ENCODE measurements around the gene CDHR1.
A peak's percentile ranks its signal among the peaks of the same experiment; 100 is the strongest.

CDHR1 gene

DNA sequence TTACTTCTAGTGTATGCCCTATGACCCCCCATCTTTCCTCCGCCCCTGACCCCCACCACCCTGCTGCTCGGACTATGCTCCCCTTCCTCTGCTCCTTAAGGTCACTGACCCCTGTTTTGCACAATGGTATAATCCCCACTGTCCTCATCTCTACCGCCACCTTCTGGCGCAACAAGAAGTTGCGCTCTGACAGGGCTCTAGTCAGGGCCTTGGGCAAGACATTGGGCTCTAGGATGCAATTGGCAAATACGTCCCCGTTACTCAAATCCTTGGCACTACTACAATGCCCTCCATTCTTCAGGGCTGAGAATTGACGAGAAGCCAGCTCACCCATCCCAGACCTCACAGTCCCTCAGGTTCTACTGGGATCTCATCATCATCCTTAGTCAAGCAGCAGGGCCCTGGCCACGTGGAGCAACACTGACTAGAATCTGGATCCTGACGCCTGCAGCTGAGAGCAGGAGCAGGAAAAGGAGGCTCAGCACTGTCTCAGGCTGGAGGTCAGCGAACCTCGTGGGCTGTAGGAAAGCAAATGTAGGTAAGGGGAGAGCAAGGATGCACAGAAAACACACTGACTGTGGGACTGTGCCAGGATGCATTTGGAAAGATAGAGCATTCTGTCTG lies 20.4 kb downstream of the CDHR1 start:
- in situ Hi-C loops (cut with HindIII; ENCODE audit: low pct_ligation_motif_present, low pct_unique_long_range_greater_than_20kb, low sequenced_read_pairs): no loop called here
- DNase-seq: peak; percentile 45

DNA sequence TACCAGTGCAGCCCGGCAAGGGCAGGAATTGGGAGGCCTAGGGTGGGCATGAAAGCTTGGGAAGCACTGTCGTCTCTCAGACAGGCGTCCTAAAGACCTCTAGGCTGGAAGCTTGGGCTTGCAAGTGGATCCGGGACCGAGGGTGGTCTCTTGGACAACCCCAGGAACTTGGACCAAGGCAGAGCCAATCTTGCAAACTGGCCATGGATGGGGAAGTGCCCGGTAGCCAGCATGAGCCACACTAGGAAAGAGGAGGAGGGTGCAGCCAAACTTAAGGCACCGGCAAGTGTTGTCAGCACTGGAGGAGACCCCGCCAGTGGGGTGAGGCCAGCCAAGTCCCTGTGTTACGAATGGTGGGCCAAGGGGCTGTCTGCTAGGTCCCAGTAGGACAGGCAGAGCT lies 22.5 kb downstream of the CDHR1 start:
- DNase-seq: no peak
- in situ Hi-C loops (cut with HindIII; ENCODE audit: low pct_ligation_motif_present, low pct_unique_long_range_greater_than_20kb, low sequenced_read_pairs): no loop called here

DNA sequence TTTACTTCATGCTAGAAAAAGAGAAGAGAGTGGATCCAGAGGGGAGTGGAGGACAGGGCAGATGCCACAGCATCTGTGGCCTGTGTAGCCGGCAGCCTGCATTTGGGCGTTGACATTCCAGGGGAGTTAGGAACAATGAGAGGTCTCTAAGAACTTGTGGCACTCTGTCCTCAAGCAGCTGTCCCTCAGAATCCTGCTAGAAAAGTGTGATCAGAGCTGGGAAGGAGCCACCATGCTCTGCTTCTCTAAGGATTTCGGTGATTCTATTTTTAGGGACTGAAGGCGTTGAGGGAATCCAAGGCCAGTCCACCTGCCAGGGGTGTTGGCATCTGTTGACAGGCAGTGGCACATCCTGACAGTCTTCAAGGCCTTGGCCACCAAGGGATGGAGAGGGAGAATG lies 23.4 kb downstream of the CDHR1 start:
- in situ Hi-C loops (cut with HindIII; ENCODE audit: low pct_ligation_motif_present, low pct_unique_long_range_greater_than_20kb, low sequenced_read_pairs): no loop called here
- no peak for DNase-seq

DNA sequence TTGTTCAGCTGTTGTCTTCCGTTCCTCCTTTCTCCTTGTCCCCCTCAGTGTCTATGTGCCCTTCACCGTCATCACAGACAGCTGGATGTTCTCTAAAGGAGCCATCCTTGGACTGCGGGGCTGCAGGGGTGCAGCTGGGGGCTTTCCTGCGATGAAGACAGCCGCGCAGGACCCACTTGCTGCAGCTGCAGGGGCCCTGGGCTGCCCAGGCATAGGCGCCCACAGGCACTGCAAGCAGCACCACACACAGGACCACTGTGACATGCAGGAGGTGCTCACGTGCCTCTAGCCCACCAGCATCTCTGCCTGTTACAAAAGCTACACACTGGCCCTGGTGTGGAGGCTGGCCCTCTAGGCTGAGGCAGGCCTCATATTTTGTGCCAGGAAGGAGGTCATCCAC lies 27.6 kb downstream of the CDHR1 start:
- DNase-seq: no peak
- in situ Hi-C loops (cut with HindIII; ENCODE audit: low pct_ligation_motif_present, low pct_unique_long_range_greater_than_20kb, low sequenced_read_pairs): no loop called here

DNA sequence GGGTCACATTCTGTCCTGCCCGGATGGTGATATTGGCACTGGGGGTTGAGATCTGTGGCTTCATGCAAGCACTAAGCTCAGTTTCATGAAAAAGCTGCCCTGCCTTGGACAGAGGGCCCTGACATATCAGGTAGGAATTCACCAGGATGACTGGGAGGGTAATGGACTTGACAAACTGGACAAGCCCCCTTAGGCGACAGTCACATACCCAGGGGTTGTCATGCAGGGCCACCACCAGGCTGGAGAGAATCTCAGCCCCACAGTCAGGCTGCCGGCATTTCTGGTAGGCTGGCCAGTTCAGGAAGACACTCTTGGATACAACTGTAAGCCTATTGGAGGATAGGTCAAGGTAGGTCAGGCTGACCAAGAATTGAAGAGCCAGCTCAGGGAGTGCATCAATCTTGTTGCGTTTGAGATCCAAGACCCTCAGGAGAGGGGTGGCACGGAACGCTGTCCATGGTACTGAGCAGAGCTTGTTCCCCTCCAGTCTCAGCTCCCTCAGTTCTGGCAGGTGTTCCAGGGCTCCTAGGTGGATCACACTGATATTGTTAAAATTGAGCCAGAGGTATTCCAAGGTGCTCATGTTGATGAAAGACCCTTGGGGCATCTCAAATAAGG lies 30.2 kb downstream of the CDHR1 start:
- peak; percentile 13 for DNase-seq
- in situ Hi-C loops (cut with HindIII; ENCODE audit: low pct_ligation_motif_present, low pct_unique_long_range_greater_than_20kb, low sequenced_read_pairs): no loop called here

DNA sequence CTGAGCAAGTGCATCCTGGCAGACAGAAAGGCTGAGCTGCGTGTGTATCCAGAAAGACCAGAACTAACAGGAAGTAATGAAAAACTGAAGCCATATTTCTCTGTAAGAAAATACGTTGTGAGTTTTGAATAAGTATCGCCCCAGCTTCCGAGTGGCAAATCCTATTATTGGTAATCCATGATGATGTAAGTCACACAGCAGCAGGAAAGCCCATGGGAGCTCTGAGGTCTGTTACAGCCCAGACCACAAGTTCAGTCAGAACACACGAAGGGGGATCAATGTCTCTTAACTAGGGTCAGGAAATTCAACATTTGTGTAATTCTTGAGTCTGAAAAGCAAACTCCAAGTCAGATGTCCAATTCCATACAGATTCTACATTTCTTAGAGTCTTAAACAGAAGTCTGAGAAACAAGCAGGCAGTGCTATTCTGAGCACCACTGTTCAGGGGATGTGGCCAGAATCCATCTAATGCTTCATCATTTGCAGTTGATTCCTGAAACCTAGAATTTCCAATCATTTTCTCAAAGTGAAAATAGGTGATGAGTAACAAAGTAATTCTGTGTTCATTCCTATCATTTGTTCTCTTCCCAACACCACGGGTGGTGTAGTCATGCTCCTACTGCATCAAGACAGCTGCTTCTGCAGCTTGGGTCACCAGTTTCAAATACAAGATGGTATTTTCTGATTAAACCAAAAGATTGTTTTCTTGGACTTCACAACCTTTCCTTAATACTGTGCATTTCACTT lies 31.3 kb downstream of the CDHR1 start, which contains the start of gene LRIT2:
TSS of gene LRIT2 (minus strand) at position 118 of the 747 bp plus-strand sequence. CDS start at position 94, 24 bp downstream.
- DNase-seq: no peak
- in situ Hi-C loops (cut with HindIII; ENCODE audit: low pct_ligation_motif_present, low pct_unique_long_range_greater_than_20kb, low sequenced_read_pairs): no loop called here

DNA sequence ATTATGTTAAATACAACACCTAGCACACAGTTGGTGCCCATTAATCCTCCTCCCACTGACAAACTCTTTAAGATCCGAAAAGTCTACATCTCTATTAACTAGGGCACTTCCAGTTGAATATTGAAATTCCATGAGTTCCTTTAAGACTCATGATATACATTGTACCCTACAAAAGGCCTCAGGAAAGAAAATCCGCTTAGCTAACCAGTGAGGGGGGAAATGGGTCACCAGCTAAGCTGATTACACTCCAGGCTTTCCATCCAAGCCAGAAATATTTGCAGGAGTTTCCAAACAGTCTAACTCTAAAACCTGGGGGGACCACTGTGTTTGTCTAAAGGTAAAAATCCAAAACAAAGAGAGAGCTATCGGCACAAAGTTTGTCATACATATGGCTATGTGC lies 32.3 kb downstream of the CDHR1 start:
- in situ Hi-C loops (cut with HindIII; ENCODE audit: low pct_ligation_motif_present, low pct_unique_long_range_greater_than_20kb, low sequenced_read_pairs): no loop called here

DNA sequence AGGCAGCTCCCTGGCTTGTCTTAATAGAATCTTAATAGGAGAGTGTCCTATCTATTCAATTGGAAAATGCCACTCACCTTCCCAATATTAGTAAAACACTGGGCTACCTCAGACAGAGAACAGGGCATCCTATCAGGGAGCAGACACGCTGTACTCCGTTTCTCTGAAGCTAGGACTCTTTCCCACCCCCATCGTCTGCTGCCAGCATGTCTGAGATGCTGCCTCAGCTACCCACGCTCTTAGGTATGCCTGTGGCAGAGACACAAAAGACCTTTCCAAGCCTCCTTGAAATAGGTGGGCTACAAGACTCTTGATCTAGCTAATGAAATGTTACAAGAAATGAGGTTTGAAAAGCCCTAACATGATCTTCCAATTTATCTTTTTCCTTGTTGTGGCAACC lies 33.5 kb downstream of the CDHR1 start:
- DNase-seq: no peak
- in situ Hi-C loops (cut with HindIII; ENCODE audit: low pct_ligation_motif_present, low pct_unique_long_range_greater_than_20kb, low sequenced_read_pairs): no loop called here

More for the DNA sequence above, 32.3 kb downstream of the CDHR1 start:
- DNase-seq: no peak

DNA sequence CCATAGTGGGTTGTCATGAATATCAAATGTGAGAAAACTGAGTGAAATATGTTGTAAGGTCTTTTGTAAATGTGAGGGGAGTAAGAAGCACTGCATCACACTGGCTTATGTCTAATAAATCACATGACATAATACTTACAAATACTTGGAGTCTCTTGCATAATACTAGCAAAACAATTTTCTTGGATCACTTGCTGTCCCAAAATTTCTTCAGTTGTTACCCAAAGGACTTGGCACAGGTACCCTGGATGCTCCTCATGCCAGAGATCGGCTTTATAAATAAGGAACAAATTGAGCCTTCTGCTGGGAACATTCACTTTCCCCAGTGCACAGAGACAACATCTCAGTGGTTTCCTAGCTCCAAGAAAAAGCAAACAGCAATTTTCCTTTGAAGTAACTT lies 36.0 kb downstream of the CDHR1 start:
- in situ Hi-C loops (cut with HindIII; ENCODE audit: low pct_ligation_motif_present, low pct_unique_long_range_greater_than_20kb, low sequenced_read_pairs): no loop called here
- no peak for DNase-seq

DNA sequence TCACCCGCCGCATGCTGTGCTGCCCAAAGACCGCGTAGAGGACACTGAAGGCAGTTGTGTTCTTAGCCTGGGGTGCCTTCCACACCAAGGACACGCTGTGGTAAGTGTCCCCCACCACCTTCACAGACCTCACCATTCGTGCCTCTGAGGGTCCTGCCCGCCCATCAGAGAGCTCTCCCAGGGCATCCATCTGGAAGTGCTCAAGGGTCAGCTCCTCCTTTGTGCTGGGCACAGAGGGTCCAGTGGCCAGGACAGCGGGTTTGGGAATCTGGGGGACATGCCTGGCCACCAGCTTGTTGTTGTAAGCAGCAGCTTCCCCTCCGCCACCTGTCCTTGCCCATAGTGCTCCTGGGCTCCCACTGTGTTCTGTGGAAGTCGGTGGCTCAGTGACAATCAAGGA lies 38.0 kb downstream of the CDHR1 start:
- no peak for DNase-seq
- in situ Hi-C loops (cut with HindIII; ENCODE audit: low pct_ligation_motif_present, low pct_unique_long_range_greater_than_20kb, low sequenced_read_pairs): no loop called here

DNA sequence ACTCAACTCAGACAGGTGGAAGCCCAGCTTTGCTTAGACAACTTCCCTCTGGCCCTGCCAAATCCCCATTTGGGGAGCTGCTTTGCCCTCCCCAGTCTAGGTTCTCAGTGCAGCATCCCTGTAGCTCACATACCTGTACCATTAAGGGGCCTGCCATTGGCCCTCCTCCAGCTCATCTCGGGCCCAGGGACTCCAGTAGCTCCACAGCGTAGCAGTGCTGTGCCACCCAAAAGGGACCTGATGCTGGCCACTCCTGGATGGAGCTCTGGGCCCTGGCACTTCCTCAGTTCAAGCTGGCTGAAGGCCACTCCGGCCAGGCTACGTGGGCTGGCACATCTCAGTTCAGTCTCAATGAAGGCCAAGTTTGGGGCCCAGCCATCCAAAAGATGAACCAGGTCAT lies 39.6 kb downstream of the CDHR1 start:
- no peak for DNase-seq
- in situ Hi-C loops (cut with HindIII; ENCODE audit: low pct_ligation_motif_present, low pct_unique_long_range_greater_than_20kb, low sequenced_read_pairs): no loop called here

DNA sequence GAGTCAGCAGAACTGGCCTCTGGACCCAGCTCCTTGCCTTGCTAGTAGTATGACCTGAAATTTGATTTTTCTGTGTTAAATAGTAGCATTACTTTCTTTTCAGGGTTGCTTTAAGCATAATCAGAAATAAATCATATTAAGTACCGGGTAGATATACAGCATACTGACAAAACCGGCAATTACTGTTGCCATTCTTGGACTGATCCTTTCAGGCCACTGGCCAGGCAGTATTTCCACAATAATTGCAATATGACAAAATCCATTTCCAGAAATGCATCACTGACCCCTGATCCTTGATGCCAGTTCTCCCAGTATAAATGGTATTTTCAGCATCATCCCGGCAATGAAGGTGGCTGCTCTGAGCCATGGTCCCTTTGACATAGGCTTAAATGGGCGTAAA lies 40.1 kb downstream of the CDHR1 start:
- in situ Hi-C loops (cut with HindIII; ENCODE audit: low pct_ligation_motif_present, low pct_unique_long_range_greater_than_20kb, low sequenced_read_pairs): no loop called here
- DNase-seq: no peak

DNA sequence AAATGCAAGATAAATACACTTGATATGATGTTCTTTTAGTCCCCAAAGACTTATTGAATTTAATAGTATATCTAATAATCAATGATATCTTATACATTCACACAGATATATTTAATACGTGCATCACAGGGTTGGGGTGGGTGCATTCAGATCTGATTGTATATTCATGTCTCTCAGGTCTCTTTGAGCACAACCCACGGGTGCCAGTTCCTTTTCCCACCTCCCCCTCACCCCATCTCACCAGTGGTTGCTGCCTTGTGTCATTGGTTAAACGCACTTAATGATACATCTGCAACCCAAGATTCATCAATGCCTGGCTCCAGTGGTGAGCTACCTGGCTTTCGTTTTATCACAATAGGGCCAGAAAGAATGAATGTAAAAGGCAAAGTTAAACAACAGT lies 40.8 kb downstream of the CDHR1 start:
- no peak for DNase-seq
- in situ Hi-C loops (cut with HindIII; ENCODE audit: low pct_ligation_motif_present, low pct_unique_long_range_greater_than_20kb, low sequenced_read_pairs): no loop called here

DNA sequence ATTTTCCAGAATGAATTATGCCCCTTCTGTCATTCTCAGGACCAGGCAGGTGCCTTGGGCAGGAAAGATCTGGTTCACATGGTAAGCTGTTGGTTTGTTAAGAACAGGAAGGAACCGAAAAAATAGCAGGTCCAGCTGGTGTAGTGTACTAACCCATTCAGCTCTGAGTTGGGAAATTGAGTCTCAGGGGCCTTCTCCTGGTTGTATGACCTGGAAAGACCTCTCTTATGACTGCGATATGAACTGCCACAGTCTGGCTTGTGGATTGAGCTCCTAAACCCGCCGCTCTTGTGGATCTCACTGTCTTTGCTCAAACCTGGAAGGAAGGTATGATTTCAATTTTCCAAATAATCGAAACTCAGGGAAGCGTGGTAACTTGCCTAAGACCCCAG lies 42.5 kb downstream of the CDHR1 start:
- DNase-seq: no peak
- in situ Hi-C loops (cut with HindIII; ENCODE audit: low pct_ligation_motif_present, low pct_unique_long_range_greater_than_20kb, low sequenced_read_pairs): no loop called here

DNA sequence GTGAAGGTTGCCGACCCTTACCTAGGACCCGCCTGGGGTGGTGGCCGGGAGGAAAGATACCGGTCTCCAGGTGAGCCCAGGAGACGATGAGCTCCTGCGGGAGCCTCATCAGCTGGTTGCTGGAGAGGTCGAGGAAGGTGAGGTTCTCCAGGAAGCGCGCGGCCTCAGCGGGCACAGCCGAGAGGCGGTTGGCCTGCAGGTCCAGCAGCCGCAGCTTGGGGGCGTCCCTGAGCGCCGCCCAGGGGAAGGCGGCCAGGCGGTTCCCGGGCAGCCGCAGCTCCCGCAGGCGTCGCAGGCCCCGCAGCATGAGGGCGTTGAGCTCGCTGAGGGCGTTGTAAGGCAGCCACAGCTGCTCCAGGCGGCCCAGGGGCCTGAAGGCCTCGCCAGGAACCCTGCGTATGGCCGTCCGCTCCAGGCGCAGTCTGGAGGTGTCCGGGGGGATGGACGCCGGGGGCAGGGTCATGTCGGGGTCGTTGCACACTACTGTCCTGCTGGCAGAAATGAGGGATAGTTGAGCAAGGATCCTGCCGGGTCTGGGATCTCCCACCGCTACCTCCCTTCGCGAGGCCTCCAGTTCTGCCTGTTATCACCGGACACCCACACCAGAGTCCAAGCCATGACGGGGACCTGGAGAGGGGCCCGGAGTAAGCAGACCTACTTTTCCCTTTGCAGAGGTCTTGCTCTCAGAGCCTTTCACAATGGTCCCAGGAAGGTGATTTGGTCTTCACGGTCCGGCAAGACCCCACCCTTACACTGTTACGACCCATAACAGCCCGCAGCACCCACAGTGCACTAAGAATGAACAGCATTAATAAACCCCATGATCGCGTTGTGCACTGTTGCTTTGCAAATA lies 43.1 kb downstream of the CDHR1 start:
- in situ Hi-C loops (cut with HindIII; ENCODE audit: low pct_ligation_motif_present, low pct_unique_long_range_greater_than_20kb, low sequenced_read_pairs): no loop called here
- DNase-seq: no peak

DNA sequence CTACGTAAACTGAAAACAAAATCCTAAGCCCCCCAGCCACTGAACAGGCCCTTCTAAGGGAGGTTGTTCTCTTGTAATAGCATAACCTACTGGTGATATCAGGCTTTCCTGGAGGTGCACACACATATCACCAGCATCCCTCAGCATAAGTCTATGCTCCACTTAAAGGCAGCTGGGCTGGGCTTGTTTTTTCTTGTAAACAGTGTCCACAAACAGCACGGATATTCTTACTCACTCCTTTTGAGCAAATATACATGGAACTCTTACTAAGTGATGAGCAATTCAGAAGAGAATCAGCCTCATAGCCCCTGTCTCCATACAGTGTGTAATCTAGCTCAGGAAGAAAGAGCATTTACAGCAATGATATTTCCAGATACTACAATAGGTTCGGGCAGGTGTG lies 44.6 kb downstream of the CDHR1 start:
- in situ Hi-C loops (cut with HindIII; ENCODE audit: low pct_ligation_motif_present, low pct_unique_long_range_greater_than_20kb, low sequenced_read_pairs): no loop called here
- DNase-seq: no peak

DNA sequence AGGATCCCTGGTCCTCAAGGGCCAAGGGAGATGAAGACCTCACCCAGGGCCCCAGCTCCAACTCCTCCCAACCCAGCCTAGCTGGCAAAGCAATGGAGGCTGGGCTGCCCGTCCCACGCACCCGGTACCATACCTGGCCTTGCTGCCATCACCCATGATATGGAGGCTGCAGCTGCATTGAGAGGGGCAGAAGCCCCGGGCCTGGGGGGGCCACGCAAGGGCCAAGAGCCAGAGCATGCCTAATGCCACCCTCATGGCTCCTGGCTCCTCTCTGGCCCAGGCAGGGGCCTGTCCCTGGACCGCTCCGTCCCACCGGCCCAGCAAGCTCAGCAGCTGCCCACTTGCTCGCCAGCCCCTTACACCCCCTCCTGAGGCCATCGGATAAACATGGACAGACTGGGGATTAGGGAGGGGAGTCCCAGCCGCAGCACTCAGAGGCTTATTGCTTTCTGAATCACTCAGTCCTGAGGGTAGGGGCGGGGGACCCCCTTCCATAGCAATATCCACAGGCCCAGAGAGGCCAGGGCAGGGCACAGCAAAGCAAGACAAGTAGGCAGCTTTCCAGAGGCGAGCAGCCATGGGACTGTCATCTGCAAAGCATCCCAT lies 47.0 kb downstream of the CDHR1 start, which contains the start of gene LRIT1:
TSS of gene LRIT1 (minus strand) at position 362 of the 606 bp plus-strand sequence. CDS start at position 255, 107 bp downstream.
- no peak for DNase-seq
- in situ Hi-C loops (cut with HindIII; ENCODE audit: low pct_ligation_motif_present, low pct_unique_long_range_greater_than_20kb, low sequenced_read_pairs): no loop called here

DNA sequence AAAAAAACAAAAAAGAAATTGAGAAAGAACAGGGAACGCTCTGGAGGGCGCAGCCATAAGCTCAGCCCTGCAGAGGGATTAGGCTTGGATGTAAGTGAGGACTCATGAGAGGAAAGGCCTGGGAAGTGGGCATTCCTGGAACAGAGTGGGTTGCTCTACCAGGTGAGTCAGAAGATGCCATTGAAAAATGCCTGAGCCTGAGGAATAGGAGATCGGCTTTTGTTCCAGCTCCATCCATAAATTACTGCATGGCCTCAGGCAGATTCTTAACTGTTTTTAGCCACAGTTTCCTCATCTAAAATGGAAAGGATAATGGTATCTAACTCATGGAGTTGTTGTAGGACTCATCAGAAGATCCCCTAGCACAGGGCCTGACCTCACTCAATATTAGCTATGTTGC lies 49.4 kb downstream of the CDHR1 start:
- in situ Hi-C loops (cut with HindIII; ENCODE audit: low pct_ligation_motif_present, low pct_unique_long_range_greater_than_20kb, low sequenced_read_pairs): no loop called here

More for the DNA sequence above, 49.4 kb downstream of the CDHR1 start:
- DNase-seq: no peak

Measured in ACHN (cell line).